CD14-positive monocyte (primary cell): ENCODE data around the gene ALDH18A1. TPM values are rescaled to one million over a fixed set of nuclear protein-coding genes. Genes with fewer than 3 reads are reported as not detected.
A peak's percentile ranks its signal among the peaks of the same experiment; 100 is the strongest.

Experiments used
- DNase-seq, 3 donors: peaks; one replicate each; pipeline ENCODE4 v3.0.0-alpha.2; 2011 to 2022
- H2AFZ ChIP-seq: 2 replicates; pipeline ENCODE4 v1.6.0; 2012; ENCODE audit warnings: mild to moderate bottlenecking, low read depth, low read length, inconsistent platforms; ENCODE audit not compliant: insufficient read depth, poor library complexity, severe bottlenecking
- H3K27ac ChIP-seq, 2 donors: 1 replicate in 1 of 2; 2 replicates in 1 of 2; pipeline ENCODE4 v1.5.1; 2012 to 2013; ENCODE audit warnings: low read length in 2 of 2, control low read depth in 1 of 2, inconsistent platforms in 1 of 2, low read depth in 1 of 2, mild to moderate bottlenecking in 1 of 2
- H3K27me3 ChIP-seq, 2 donors: one replicate each; pipeline versions ENCODE4 v1.6.0 to v1.6.1; 2011 to 2013; ENCODE audit warnings: low read length in 2 of 2; ENCODE audit not compliant: control insufficient read depth in 2 of 2, insufficient read depth in 2 of 2
- H3K36me3 ChIP-seq, 2 donors: replicated peaks in 1 of 2; 1 replicate in 1 of 2; 2 replicates in 1 of 2; pipeline versions ENCODE4 v1.5.1 to v1.6.1; 2012 to 2013; ENCODE audit warnings: low read length in 2 of 2, control low read depth in 1 of 2, inconsistent platforms in 1 of 2, mild to moderate bottlenecking in 1 of 2; ENCODE audit not compliant: insufficient read depth in 2 of 2, control insufficient read depth in 1 of 2
- H3K4me1 ChIP-seq, 2 donors: 1 replicate in 1 of 2; 2 replicates in 1 of 2; pipeline versions ENCODE4 v1.5.1 to v1.6.1; 2012 to 2013; ENCODE audit warnings: low read length in 2 of 2, control low read depth in 1 of 2, inconsistent platforms in 1 of 2, mild to moderate bottlenecking in 1 of 2, moderate library complexity in 1 of 2; ENCODE audit not compliant: insufficient read depth in 2 of 2, control insufficient read depth in 1 of 2
- H3K4me2 ChIP-seq: replicated peaks from 2 replicates; pipeline ENCODE3; 2012; ENCODE audit warnings: low read length, moderate library complexity, mild to moderate bottlenecking; ENCODE audit not compliant: poor library complexity, severe bottlenecking; ENCODE audit errors: extremely low read depth
- H3K4me3 ChIP-seq, 3 experiments: fragments of 200-600 bp in 1 of 3; sonication (generic) in 1 of 3; replicated peaks in 1 of 3; 1 replicate in 2 of 3; 2 replicates in 1 of 3; pipeline ENCODE4 v1.5.1; 2011 to 2013; ENCODE audit warnings: low read length in 3 of 3, mild to moderate bottlenecking in 3 of 3, control low read depth in 2 of 3, low read depth in 2 of 3, inconsistent platforms in 1 of 3, moderate library complexity in 1 of 3
- H3K79me2 ChIP-seq: 2 replicates; pipeline ENCODE4 v1.6.0; 2012; ENCODE audit warnings: mild to moderate bottlenecking, control low read depth, inconsistent platforms, low read length, moderate library complexity; ENCODE audit not compliant: insufficient read depth
- H3K9ac ChIP-seq: 2 replicates; pipeline ENCODE4 v1.6.0; 2017; ENCODE audit warnings: low read length, mild to moderate bottlenecking; ENCODE audit not compliant: insufficient read depth, poor library complexity, severe bottlenecking
- H3K9me3 ChIP-seq, 2 donors: replicated peaks in 1 of 2; 1 replicate in 1 of 2; 2 replicates in 1 of 2; pipeline versions ENCODE4 v1.5.1 to v1.6.1; 2012 to 2013; ENCODE audit warnings: low read length in 2 of 2, control low read depth in 1 of 2; ENCODE audit not compliant: control insufficient read depth in 1 of 2, insufficient read depth in 1 of 2
- H4K20me1 ChIP-seq: 2 replicates; pipeline ENCODE4 v1.6.0; 2012; ENCODE audit warnings: mild to moderate bottlenecking, low read length, control low read depth, moderate library complexity; ENCODE audit not compliant: insufficient read depth
- H3K27ac Mint-ChIP-seq, 7 donors: one replicate each; pipeline ENCODE4 v1.8.0; 2020; ENCODE audit warnings: mild to moderate bottlenecking in 7 of 7, mixed read lengths in 7 of 7, moderate library complexity in 6 of 7, inconsistent platforms in 2 of 7
- H3K27me3 Mint-ChIP-seq, 3 donors: one replicate each; pipeline ENCODE4 v1.8.0; 2021 to 2022; ENCODE audit warnings: low read depth in 3 of 3, mild to moderate bottlenecking in 3 of 3, mixed read lengths in 3 of 3, moderate library complexity in 3 of 3, inconsistent platforms in 1 of 3
- H3K36me3 Mint-ChIP-seq, 2 donors: one replicate each; pipeline ENCODE4 v1.8.0; 2020; ENCODE audit warnings: mixed read lengths in 2 of 2, inconsistent platforms in 1 of 2, mild to moderate bottlenecking in 1 of 2
- H3K4me1 Mint-ChIP-seq: one replicate; pipeline ENCODE4 v1.8.0; 2020; ENCODE audit warnings: mild to moderate bottlenecking, mixed read lengths
- H3K4me3 Mint-ChIP-seq, 2 donors: one replicate each; pipeline ENCODE4 v1.8.0; 2020; ENCODE audit warnings: mild to moderate bottlenecking in 2 of 2, mixed read lengths in 2 of 2, moderate library complexity in 1 of 2
- H3K9me3 Mint-ChIP-seq, 7 donors: one replicate each; pipeline ENCODE4 v1.8.0; 2020 to 2022; ENCODE audit warnings: mixed read lengths in 7 of 7, mild to moderate bottlenecking in 6 of 7, moderate library complexity in 6 of 7, inconsistent platforms in 2 of 7
- WGBS: methylation state at CpG from one replicate; pipeline ENCODE4 v1.1.5; 2013; ENCODE audit warnings: missing lambda C conversion rate; ENCODE audit not compliant: insufficient coverage; 5-methylcytosine and 5-hydroxymethylcytosine counted together
- intact Hi-C, 2 donors: fragments of 100-400 bp; cut with micrococcal nuclease; formaldehyde crosslinking; loops; one replicate each; pipeline versions ENCODE4 v1.15.0 to v1.15.1; 2023
- polyA minus RNA-seq: library from RNA; depleted of rRNA, polyadenylated mRNA; stranded (reverse); fragments of >200 nt; gene quantifications from 2 replicates; pipeline ENCODE4 v1.2.3, GENCODE V29; 2012
- polyA plus RNA-seq, 3 donors: library from polyadenylated mRNA; depleted of rRNA in 1 of 3; unstranded in 2 of 3; stranded (reverse) in 1 of 3; fragments of 300-500 nt in 2 of 3; fragments of >200 nt in 1 of 3; fragmentation: Illumina TruSeq in 2 of 3; gene quantifications; 1 replicate in 2 of 3; 2 replicates in 1 of 3; pipeline ENCODE4 v1.2.3, GENCODE V29; 2012 to 2021
- total RNA-seq, 12 experiments: library from RNA in 1 of 12; stranded (reverse) in 1 of 12; fragments of 120-200 nt in 1 of 12; gene quantifications; one replicate each; pipeline ENCODE4 v1.2.4 and lab custom pipeline; 2013 to 2026; ENCODE audit warnings: mixed read lengths in 6 of 12, inconsistent platforms in 1 of 12
- TF ChIP-seq, protein P1 (sequence below): fragments of 200-600 bp; IDR thresholded peaks from one replicate; pipeline ENCODE4 v1.8.0; 2022; ENCODE audit warnings: antibody characterized with exemption, mild to moderate bottlenecking

Gene ALDH18A1
- total RNA-seq (2013), result 2.6 TPM
- polyA plus RNA-seq (1 to 10 TPM; 1.7 to 2.6 (median 2.6) TPM), polyA minus RNA-seq (1.9 and 2.6 TPM in 2 replicates), total RNA-seq (lab: John Stamatoyannopoulos, UW) (0.59 to 7.5 (median 2.5) reads per million in 11 experiments)

DNA sequence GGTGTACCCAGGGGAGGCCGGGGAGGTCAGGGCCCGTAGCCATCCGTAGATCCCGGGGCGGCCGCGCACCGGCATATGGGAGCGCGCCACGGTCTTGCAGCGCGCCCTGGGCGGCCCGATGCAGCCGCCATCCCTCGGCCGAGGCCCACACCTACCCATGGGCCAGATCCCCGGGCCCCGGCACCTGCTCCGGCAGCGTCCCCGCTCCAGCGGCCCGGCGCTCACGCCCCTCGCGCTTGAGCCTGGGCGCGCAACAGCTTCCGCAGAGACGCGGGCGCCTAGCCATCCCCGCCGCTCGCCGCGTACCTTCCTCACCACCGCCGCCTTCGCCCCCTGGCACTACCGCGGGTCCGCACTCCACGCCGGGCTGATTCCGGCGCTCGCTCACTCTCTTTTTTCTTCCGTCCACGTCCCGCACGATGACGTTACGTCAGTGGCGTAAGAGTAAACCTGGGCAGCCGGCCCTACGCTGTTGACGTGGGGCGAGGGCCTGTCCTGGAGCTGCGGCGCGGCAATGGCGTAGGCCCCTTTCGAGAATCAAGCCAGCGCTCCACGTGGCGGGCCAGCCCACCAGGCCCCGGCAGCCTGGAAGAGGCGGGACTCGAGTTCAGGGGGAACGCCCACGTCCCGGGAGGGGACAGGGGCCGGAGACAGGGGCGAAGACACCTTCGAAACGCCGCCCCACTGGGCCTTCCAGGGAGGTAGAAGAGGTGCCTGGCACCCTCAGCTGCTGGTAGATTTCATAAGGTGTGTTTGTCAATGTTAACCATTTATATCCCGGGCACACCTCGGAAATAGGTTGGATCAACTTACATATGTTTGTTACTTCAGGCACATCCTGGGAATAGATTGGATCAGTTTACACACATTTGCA lies at the start of gene ALDH18A1:
ALDH18A1 (minus strand) TSS at position 421 of the 874 bp plus-strand sequence. CDS start 3,334 bp downstream, outside the sequence.
- Histone ChIP-seq H3K27me3 (no peaks in the 10 kb centered on the region), H4K20me1 (no peaks in the 10 kb centered on the region), H3K4me2 (peak within 1 kb of the TSS; percentile 85), H3K4me3 (peak within 1 kb of the TSS; percentile 57 to 81 (median 71)), H3K79me2 (peaks cover 11% of the 10 kb centered on the region), H3K4me1 (peaks cover 9 to 16% of the 10 kb centered on the region in 2 donors), H2AFZ (peak within 1 kb of the TSS; percentile 88), H3K9ac (peak within 1 kb of the TSS; percentile 62), H3K36me3 (peaks cover 0 to 4% of the 10 kb centered on the region in 2 donors), H3K9me3 (peaks cover 2 to 3% of the 10 kb centered on the region in 2 donors), H3K27ac (no peak within 1 kb of the TSS)
- Mint-ChIP-seq H3K9me3 (peaks cover 3 to 13% (median 8%) of the 10 kb centered on the region in 7 donors), H3K4me3 (peak within 1 kb of the TSS; percentile 98 to 99), H3K36me3 (peaks cover 17 to 19% of the 10 kb centered on the region in 2 donors), H3K27ac (peak within 1 kb of the TSS in 4 of 7 donors; percentile 10 to 63 (median 42)), H3K27me3 (peaks cover 0 to 5% (median 4%) of the 10 kb centered on the region in 3 donors), H3K4me1 (peaks cover 27% of the 10 kb centered on the region)
- intact Hi-C loops, result no loop called here
- WGBS, result under 1% methylated on average over 81 of the region's 83 CpGs
- TF ChIP-seq, protein P1, sequence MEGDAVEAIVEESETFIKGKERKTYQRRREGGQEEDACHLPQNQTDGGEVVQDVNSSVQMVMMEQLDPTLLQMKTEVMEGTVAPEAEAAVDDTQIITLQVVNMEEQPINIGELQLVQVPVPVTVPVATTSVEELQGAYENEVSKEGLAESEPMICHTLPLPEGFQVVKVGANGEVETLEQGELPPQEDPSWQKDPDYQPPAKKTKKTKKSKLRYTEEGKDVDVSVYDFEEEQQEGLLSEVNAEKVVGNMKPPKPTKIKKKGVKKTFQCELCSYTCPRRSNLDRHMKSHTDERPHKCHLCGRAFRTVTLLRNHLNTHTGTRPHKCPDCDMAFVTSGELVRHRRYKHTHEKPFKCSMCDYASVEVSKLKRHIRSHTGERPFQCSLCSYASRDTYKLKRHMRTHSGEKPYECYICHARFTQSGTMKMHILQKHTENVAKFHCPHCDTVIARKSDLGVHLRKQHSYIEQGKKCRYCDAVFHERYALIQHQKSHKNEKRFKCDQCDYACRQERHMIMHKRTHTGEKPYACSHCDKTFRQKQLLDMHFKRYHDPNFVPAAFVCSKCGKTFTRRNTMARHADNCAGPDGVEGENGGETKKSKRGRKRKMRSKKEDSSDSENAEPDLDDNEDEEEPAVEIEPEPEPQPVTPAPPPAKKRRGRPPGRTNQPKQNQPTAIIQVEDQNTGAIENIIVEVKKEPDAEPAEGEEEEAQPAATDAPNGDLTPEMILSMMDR, result no peak
- peak; percentile 44 to 62 (median 57) for DNase-seq

DNA sequence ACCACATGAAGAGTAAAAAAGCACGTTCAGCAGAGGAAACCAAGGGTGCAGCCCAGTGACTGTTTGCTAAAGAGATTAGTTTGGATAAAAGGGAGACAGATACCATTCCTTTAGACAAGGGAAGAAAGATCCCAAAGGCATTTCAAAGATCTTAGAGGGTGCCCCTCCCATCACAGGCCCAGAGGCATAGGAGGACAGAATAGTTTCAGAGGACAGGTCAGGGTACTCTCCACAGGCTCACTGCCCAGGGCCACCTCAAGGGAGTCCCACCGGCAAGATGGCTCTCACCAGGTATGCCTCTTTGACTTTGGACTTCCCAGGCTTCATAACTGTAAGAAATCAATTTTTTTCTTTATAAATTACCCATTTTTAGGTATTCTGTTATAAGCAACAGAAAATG lies 41.9 kb upstream of the ALDH18A1 start:
- peak overlapping the region; percentile 85 to 97 (median 94) for H3K27ac Mint-ChIP-seq
- Histone ChIP-seq H3K4me2 (peak overlapping the region; percentile 62), H3K9ac (peak overlapping the region; percentile 23), H3K27ac (peak overlapping the region; percentile 70 to 90), H4K20me1 (no peaks in the 10 kb centered on the region), H3K4me3 (peak overlapping the region in 1 of 3 experiments; percentile 25), H3K36me3 (no peaks in the 10 kb centered on the region), H3K4me1 (peaks cover 35 to 39% of the 10 kb centered on the region in 2 donors), H3K27me3 (no peaks in the 10 kb centered on the region), H3K79me2 (peaks cover 3% of the 10 kb centered on the region), H2AFZ (peak overlapping the region; percentile 1), H3K9me3 (no peaks in the 10 kb centered on the region)
- intact Hi-C loops, result loop anchor here (5.0 to 10.0 kb wide), 2 partner anchors 59 to 346 kb away; partner anchors contain the start of genes ENTPD1 (in 2 of the 2) and CCNJ (in 1 of the 2)
- peaks cover 3 to 4% of the 10 kb centered on the region in 2 donors for H3K36me3 Mint-ChIP-seq
- peaks cover 38% of the 10 kb centered on the region for H3K4me1 Mint-ChIP-seq
- H3K27me3 Mint-ChIP-seq, result no peaks in the 10 kb centered on the region
- peak overlapping the region in 1 of 2 donors; percentile 33 for H3K4me3 Mint-ChIP-seq
- peaks cover 0 to 3% (median 1%) of the 10 kb centered on the region in 7 donors for H3K9me3 Mint-ChIP-seq
- DNase-seq, result no peak
- TF ChIP-seq, protein P1, result no peak
- WGBS, result no CpG with 5 or more reads among the region's 2 CpGs
